Urinary bladder (tissue), 4 donors: ENCODE data around the gene ISY1. TPM values are rescaled to one million over a fixed set of nuclear protein-coding genes. Genes with fewer than 3 reads are reported as not detected.
"Not testable (repeated sequence)": the region's sequence is repeated elsewhere in the genome, so short reads cannot be mapped to it uniquely, and the experiment has no call there.

ENCODE experiments used
- DNase-seq: peaks from one replicate; pipeline ENCODE4 v3.0.0-alpha.2; 2015; ENCODE audit errors: extremely low spot score
- H3K27ac ChIP-seq: one replicate; pipeline ENCODE4 v1.5.1; 2013; ENCODE audit warnings: low read depth, mild to moderate bottlenecking, moderate library complexity
- H3K36me3 ChIP-seq: one replicate; pipeline ENCODE4 v1.6.1; 2013; ENCODE audit warnings: mild to moderate bottlenecking, moderate library complexity; ENCODE audit not compliant: insufficient read depth
- H3K4me1 ChIP-seq: one replicate; pipeline ENCODE4 v1.6.1; 2013; ENCODE audit warnings: mild to moderate bottlenecking, moderate library complexity; ENCODE audit not compliant: insufficient read depth
- H3K4me3 ChIP-seq: one replicate; pipeline ENCODE4 v1.5.1; 2013; ENCODE audit warnings: low read depth, low read length
- WGBS: extraction: QIAGEN DNeasy Blood & Tissue Kit; methylation state at CpG from one replicate; pipeline ENCODE4 v1.1.7; 2013; 5-methylcytosine and 5-hydroxymethylcytosine counted together
- polyA plus RNA-seq: library from polyadenylated mRNA; stranded (reverse); fragments of 200-250 nt; gene quantifications from one replicate; pipeline ENCODE4 v1.2.3, GENCODE V29; 2013
- total RNA-seq: library from RNA; depleted of rRNA; stranded (reverse); fragments of >200 nt; gene quantifications from one replicate; pipeline ENCODE4 v1.2.3, GENCODE V29; 2014
- donor health status: healthy with polysubstance abuse.
- donor health status: healthy.

The ISY1 gene
- total and polyA plus RNA-seq, 2 donors: 30.1 to 34.8 TPM

DNA sequence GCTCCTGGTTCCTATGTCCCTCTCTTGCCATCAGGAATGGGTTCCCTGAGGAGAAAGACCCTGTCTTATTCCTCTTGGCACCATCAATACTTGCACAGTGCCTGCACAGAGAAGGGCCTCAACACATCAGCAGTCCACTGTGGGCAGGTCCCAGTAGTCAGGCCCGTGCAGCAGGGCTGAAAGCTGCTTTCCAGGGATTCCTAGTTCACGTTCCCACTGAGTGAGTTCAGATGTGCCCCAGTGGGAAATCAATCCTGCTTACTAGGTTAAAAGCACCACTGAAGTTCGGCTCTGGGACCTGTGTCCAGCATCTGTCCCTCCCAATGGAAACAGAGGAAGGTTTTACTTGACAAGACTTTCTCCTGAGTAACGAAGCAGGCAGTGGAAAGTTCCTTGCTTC, 55.0 kb downstream of the ISY1 start:
- WGBS: 81% methylated on average over 4 of the region's 4 CpGs
- H3K27ac ChIP-seq: no peak overlapping the region

DNA sequence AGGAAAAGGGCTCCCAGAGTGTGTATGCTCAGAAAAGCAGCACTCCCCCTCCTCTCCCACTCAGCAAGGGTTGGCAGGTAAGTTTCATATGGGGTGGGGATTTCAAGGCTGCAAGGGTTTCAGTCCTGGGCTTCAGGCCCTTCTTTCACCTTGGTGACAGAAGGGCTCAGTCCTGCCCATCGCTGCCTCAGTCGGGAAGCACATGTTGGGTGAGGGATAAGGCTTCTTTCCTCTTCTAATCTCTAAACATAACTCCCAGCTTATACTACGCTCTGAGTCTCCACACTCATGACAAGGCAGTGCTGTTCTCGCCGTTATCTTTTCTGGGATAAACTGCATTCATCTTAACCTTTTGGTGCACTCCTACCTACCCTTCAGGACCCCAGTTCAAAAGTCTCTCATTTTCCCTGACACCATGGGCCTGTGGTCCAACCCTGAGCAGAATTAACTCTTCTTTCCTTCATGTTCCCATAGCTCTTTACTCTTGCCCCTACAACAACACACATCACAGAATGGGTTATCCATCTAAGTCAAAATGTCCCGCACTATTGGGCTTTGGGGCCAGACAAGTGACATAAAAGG, 56.3 kb downstream of the ISY1 start:
- Histone ChIP-seq H3K27ac (no peak overlapping the region), H3K4me3 (no peak overlapping the region), H3K4me1 (no peaks in the 10 kb centered on the region), H3K36me3 (no peaks in the 10 kb centered on the region)
- 82% methylated on average over 6 of the region's 6 CpGs for WGBS
- DNase-seq: no peak

More for the DNA sequence above, 55.0 kb downstream of the ISY1 start:
- Histone ChIP-seq H3K4me1 (no peaks in the 10 kb centered on the region), H3K36me3 (no peaks in the 10 kb centered on the region), H3K4me3 (no peak overlapping the region)
- no peak for DNase-seq

DNA sequence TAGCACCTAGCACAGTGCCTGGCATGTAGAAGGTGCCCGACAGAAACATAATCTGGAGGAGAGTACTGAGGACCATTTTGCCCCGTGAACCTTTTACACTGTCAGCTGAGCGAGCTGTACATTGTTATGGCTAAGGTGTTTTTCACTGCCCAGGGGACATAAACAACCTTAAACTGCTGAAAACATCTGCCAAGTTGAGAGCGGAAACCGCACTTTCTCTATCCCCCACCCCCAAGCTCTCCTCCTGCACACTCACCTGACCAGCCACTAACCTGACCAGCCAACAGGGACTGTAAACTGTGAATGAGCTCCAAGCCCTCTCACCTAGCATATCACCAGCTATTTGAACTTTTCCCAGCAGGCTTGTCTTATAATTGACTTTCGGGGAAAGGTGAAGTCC, 56.8 kb downstream of the ISY1 start:
- 95% methylated on average over 6 of the region's 6 CpGs for WGBS
- no peak overlapping the region for H3K27ac ChIP-seq

DNA sequence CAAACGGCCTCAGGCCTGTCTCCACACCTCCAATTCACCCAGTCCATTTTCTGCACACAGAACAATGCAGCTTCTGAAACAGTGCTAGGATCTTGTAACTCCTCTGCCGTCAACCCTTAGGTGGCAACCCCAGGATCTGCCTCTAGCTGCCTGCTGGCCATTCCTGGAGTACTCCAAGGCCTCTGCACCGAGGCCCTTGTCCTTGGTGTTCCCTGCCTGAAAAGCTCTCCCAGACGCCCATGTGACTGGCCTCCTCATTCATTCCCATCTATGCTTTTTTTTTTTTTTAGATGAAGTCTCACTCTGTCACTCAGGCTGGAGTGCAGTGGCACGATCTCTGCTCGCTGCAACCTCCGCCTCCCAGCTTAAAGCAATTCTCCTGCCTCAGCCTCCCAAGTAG, 57.6 kb downstream of the ISY1 start:
- Histone ChIP-seq H3K4me1 (no peaks in the 10 kb centered on the region), H3K27ac (no peak overlapping the region), H3K4me3 (no peak overlapping the region), H3K36me3 (no peaks in the 10 kb centered on the region)
- DNase-seq: no peak
- 89% methylated on average over 7 of the region's 7 CpGs for WGBS

More for the DNA sequence above, 56.8 kb downstream of the ISY1 start:
- no peak for DNase-seq
- Histone ChIP-seq H3K4me3 (no peak overlapping the region), H3K4me1 (no peaks in the 10 kb centered on the region), H3K36me3 (no peaks in the 10 kb centered on the region)

DNA sequence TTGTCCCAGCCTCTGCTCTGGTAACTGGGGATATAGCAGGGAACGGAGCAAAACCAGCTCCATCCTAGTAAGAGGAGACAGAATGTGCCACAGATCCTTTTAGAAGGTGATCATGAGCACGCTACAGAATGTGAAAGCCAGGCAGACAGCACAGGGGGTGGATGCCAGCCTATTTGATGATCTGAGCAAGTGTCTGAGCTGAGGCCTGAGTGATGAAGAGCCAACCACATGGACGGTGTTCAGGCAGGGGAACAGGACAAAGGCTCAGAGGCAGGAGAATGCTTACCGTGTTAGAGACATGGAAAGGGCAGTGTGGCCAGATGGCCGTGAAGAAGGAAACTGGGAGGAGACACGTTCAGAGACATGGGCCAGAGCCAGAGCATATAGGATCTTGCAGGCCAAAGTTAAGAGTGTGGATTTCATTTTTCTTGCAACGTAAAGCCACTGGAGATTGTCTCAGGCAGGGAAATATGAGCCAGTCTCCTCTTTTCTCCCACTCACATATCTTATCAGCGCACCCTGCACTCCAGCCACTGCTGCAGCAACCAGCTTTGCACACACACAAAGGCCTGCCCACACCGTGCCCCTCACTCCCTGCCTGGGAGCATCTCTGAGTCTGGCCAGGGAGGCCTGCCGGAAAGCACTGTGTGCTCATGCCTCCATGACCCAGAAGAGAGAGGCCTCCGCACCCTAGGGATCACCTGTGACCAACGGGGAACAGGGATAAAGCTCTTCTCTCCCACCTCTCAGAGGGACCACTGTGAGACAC, 59.3 kb downstream of the ISY1 start:
- DNase-seq: no peak
- Histone ChIP-seq H3K4me1 (no peaks in the 10 kb centered on the region), H3K36me3 (no peaks in the 10 kb centered on the region), H3K27ac (no peak overlapping the region), H3K4me3 (no peak overlapping the region)
- WGBS: 78% methylated on average over 12 of the region's 12 CpGs

DNA sequence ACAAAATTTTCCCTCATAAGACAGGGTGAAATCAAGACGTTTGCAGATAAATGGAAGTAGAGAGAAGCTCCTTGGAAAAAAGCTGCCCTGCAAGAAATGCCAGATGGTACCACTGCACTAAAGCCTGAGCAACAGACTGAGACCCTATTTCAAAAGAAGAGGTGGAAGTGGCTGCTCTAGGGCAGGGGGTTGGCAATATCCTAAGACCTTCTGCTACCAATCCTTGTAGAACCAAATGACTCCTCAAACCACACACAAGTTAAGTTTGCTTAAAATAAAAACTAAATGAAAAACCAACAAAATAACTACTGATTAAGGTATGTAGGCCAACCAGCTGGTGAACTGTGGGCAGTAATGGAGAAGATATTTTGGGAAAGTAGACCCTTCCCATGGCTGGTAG, 60.6 kb downstream of the ISY1 start:
- H3K36me3 ChIP-seq: no peaks in the 10 kb centered on the region
- no peaks in the 10 kb centered on the region for H3K4me1 ChIP-seq
- WGBS: 65% methylated on average over 1 of the region's 1 CpG
- DNase-seq: no peak
- no peak overlapping the region for H3K27ac ChIP-seq
- H3K4me3 ChIP-seq: no peak overlapping the region

DNA sequence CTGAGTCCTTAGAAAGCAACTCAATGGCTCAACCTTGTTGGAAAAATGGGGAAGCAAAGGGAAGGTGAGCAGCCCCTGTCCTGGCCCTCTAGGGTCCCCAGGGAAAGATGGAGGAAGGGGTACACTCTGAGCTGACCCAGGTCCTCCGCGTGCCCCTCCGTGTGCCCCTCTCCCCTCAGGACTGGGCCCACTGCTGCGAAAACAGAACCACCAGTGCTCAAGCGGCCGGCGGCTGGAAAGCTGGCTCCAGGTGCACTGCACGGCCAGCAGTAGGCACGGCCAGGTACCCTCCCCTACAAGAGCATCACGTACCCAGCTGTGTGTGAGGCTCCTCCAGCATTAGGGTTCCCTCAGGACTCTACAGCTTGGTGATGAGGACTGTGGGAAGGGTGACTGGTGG, 65.6 kb downstream of the ISY1 start:
- H3K36me3 ChIP-seq: peaks cover 2% of the 10 kb centered on the region
- WGBS: 98% methylated on average over 10 of the region's 10 CpGs
- H3K27ac ChIP-seq: no peak overlapping the region
- no peak for DNase-seq
- no peaks in the 10 kb centered on the region for H3K4me1 ChIP-seq
- no peak overlapping the region for H3K4me3 ChIP-seq

DNA sequence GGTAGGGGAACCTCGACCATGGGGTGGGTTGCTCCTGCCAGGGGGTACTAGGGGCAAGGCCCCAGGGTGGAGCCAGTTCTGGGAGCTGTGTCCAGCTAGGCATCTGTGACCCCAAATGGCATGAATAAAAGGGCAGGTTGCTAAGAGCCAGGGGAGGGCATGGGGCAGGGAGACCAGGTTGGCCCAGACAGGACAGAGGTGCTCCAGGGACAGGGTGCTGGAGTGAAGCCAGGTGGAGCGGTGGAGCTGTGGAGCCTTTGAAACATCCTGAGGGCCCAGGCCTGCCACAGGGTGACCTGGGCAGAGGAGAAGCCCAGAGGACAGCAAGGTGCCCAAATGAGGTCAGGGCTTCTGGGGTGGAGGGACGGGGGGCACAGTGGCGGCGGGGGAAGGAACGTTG, 72.6 kb downstream of the ISY1 start:
- H3K4me3 ChIP-seq, H3K27ac ChIP-seq, DNase-seq, H3K4me1 ChIP-seq, H3K36me3 ChIP-seq: not testable (repeated sequence)
- whole genome bisulfite sequencing: no CpG with 5 or more reads among the region's 6 CpGs

DNA sequence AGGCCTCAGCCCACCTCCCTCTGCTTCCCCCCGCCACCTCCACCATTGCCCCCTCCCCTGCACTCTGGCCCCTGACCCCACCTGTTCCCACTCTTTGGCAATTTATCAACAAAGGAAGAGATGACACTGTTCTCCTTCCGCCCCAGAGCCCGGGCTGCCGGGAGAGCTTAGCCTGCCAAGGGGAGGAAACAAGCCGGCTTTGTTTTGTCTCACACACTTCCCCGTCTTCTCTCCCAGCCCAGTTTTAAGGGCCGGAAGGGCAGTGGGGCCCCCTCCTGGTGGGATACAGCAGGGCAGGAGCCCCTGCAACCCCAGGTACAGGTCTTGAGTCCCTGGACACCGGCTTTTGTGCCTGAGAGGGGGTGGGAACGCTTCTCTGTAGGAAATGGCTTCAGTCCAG, 73.0 kb downstream of the ISY1 start:
- not testable (repeated sequence) for DNase-seq, H3K36me3 ChIP-seq, H3K27ac ChIP-seq, H3K4me1 ChIP-seq, H3K4me3 ChIP-seq
- WGBS: 6% methylated on average over 7 of the region's 9 CpGs

DNA sequence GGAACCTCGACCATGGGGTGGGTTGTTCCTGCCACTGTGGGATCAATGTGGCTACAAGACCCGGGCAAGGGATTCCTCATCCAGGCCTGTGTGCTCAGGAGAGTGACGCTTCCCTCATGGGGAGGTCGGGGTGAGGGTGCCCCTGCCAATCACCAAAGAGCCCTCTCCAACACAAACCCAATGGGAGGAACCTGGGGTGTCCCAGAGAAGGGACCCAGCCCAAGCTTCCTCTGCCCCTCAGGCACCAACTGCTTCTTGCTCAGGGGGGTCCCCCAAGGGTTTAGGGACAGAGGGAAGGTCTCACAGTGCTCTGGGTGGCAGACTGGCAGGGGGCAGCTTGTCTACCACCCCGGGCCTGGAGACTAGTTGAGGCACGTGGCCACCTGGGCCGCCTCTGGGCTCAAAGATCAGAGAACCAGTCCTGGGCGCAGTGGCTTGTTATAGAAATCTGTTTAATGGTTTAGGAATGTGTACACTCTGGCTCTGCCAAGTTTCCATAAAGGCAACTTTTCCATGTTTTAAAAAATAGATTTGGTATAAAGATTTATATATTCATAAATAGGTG, 73.6 kb downstream of the ISY1 start:
- no peak overlapping the region for H3K4me3 ChIP-seq
- no peaks in the 10 kb centered on the region for H3K36me3 ChIP-seq
- no peak for DNase-seq
- no peaks in the 10 kb centered on the region for H3K4me1 ChIP-seq
- H3K27ac ChIP-seq: peak overlapping the region; percentile 5
- WGBS: 50% methylated on average over 8 of the region's 8 CpGs

DNA sequence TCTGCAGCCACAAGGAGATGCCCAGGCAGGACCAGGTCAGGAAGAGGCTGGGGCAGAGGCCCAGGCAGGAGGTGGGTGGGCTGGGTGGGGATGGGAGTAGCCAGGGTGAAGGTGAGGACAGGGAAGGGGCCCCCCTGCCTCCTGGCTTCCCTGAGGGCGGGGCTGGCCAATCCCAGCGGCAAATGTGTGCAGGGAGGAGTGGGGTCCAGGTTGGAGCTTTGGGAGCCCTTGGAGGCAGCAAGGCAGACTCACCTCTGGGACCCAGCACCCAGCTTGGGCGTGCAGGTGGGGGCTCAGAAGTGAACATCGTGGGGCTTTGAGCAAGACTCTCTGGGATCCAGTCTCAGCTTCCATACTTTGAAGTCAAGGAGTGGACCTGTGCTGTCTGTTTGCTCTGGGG, 75.0 kb downstream of the ISY1 start:
- WGBS: 92% methylated on average over 4 of the region's 4 CpGs
- Histone ChIP-seq H3K4me3 (no peak overlapping the region), H3K36me3 (no peaks in the 10 kb centered on the region), H3K4me1 (no peaks in the 10 kb centered on the region), H3K27ac (no peak overlapping the region)
- no peak for DNase-seq

DNA sequence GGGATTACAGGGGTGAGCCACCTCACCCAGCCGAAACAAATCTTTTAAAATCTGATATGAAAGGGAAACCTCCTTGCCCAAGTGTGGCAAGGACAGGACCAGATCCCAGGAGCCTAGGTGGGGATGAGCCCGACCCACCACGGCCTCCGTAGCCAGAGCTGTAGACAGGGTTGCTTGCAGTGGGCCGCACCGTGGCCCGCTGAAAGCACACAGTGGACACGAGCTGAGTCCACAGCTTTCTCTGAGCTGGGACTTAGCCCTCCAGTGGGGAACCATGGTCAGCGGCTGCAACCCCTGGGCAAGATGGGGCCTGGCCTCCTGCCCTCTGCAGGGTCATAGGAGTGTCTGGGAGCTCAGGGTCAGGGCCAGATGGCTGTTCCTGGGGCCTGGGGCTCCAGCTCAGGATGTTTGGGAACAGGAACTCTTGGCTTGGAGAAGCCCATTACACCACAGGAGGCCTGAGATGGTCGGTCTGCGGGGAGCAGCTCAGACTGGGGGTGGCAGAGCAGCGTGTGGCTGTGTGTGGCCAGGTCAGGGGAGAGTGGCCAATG, 75.6 kb downstream of the ISY1 start:
- no peak for DNase-seq
- WGBS: 87% methylated on average over 12 of the region's 12 CpGs
- no peaks in the 10 kb centered on the region for H3K4me1 ChIP-seq
- H3K4me3 ChIP-seq: no peak overlapping the region
- H3K36me3 ChIP-seq: no peaks in the 10 kb centered on the region
- no peak overlapping the region for H3K27ac ChIP-seq

DNA sequence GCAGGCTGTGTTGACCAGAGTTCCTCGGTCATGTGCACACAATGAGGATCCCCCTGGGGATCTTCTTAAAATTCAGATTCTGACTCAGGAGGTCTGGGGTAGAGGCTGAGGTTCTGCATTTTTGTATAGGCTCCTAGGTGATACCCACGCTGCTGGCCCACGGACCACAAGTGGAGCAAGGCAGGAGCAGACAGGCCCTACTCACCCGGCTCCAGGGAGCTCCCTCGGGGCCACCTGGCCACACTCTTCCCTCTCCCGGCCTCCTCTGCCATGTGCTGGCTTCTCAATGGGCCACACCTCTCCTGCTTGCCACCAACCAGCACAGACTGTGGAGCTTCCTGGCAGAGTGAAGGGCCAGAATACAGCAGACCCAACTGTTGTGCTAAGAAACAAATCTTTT, 76.4 kb downstream of the ISY1 start:
- Histone ChIP-seq H3K27ac (no peak overlapping the region), H3K36me3 (no peaks in the 10 kb centered on the region), H3K4me3 (no peak overlapping the region), H3K4me1 (no peaks in the 10 kb centered on the region)
- 89% methylated on average over 6 of the region's 6 CpGs for WGBS
- no peak for DNase-seq

DNA sequence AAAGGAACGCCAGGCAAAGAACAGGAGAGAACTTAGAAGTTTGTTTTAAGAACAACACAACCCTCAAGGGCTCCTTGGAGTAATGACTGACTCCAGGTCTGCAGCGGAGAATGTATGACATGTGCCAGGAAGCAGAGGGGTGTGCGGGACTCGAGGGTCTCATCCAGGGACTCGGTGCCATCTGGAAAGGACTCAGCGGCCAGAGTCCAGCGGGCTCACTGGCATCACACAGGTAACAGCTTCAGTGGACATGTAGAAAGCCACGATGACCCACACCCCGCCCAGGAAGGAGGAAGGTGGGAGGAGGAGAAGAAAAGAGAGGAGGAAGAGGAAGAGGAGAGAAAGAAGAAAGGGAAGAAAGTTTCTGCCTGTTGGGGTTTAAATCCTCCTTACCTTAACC, 78.8 kb downstream of the ISY1 start:
- WGBS: 85% methylated on average over 9 of the region's 9 CpGs
- Histone ChIP-seq H3K4me1 (no peaks in the 10 kb centered on the region), H3K36me3 (no peaks in the 10 kb centered on the region), H3K4me3 (no peak overlapping the region), H3K27ac (no peak overlapping the region)
- no peak for DNase-seq
